OCI-LY3 (cell line): ENCODE measurements around the gene SULT1C3.

Experiments used
- EZH2phosphoT487 ChIP-seq: fragments of 200-600 bp; shearing (Covaris generic); IDR thresholded peaks from 2 replicates; pipeline ENCODE4 v1.6.1; 2018; ENCODE audit warnings: antibody characterized with exemption, mixed run types, low read depth
- TF ChIP-seq, protein P1 (sequence below): fragments of 200-600, 300-600 bp; sonication (generic); IDR thresholded peaks from 2 replicates; pipeline ENCODE4 v1.5.1; 2014; ENCODE audit warnings: antibody characterized with exemption, low read length, low read depth

DNA sequence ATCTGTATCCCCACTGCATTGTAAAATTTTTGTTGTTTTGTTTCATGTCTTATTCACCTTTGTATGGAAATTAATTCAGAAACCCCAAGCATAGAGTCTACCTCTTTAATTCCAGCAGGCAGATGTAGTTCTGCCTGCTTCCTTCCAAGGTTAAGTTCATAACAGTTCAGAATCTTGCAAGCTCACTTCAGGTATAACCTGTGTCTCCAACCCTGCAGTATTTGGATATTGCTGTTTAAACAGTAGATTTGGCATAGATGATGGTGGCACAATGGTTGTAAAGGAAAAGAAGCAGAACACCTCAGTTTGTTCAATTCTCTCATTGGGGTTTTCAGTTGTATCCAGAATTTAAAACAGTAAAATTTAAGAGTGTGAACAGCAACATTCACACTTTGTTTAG, 70.1 kb downstream of the SULT1C3 start:
- TF ChIP-seq, protein P1, sequence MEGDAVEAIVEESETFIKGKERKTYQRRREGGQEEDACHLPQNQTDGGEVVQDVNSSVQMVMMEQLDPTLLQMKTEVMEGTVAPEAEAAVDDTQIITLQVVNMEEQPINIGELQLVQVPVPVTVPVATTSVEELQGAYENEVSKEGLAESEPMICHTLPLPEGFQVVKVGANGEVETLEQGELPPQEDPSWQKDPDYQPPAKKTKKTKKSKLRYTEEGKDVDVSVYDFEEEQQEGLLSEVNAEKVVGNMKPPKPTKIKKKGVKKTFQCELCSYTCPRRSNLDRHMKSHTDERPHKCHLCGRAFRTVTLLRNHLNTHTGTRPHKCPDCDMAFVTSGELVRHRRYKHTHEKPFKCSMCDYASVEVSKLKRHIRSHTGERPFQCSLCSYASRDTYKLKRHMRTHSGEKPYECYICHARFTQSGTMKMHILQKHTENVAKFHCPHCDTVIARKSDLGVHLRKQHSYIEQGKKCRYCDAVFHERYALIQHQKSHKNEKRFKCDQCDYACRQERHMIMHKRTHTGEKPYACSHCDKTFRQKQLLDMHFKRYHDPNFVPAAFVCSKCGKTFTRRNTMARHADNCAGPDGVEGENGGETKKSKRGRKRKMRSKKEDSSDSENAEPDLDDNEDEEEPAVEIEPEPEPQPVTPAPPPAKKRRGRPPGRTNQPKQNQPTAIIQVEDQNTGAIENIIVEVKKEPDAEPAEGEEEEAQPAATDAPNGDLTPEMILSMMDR, result no peak
- TF ChIP-seq EZH2phosphoT487, result no peak
